Measurements from ENCODE around the gene FCN3. TPM values are rescaled to one million over a fixed set of nuclear protein-coding genes. Genes with fewer than 3 reads are reported as not detected.
A peak's percentile ranks its signal among the peaks of the same experiment; 100 is the strongest.

The FCN3 gene
- 0.22 TPM in 2 replicates for total RNA-seq (2021)
- long read RNA-seq, result 0 reads

GRCh38 chr1:27374362-27375086 is at the start of gene FCN3:
Gene FCN3, minus strand, starts transcription at chr1:27374824. Its CDS starts 6 bp downstream, at chr1:27374818.
- no peaks in the 10 kb centered on the region for H3K23me2 ChIP-seq (ENCODE audit: insufficient read length, low read depth, low read length, poor library complexity, severe bottlenecking)
- H4K5ac ChIP-seq (ENCODE audit: insufficient read length, low read depth, low read length), result peak within 1 kb of the TSS; percentile 75
- no peak within 1 kb of the TSS for H4K91ac ChIP-seq (ENCODE audit: insufficient read length, low read depth, low read length)
- no peak within 1 kb of the TSS for H3K4ac ChIP-seq (ENCODE audit: low read depth, low read length)
- no peak within 1 kb of the TSS for H2BK20ac ChIP-seq (ENCODE audit: low read depth, low read length, poor library complexity, severe bottlenecking)
- no peak within 1 kb of the TSS for H3K18ac ChIP-seq (ENCODE audit: insufficient read length, low read depth, low read length)
- WGBS (ENCODE audit: extremely low coverage, insufficient read length, low lambda C conversion rate), result no CpG with 5 or more reads among the region's 4 CpGs
- no peak for TF ChIP-seq CTCF (conservative IDR thresholded peaks at IDR 0.05)
- no peak within 1 kb of the TSS for H2AFZ ChIP-seq (ENCODE audit: low read length)
- no peak within 1 kb of the TSS for H3K4me2 ChIP-seq (ENCODE audit: insufficient read depth, insufficient read length, low read length)
- peaks cover 1% of the 10 kb centered on the region for H3K27me3 Mint-ChIP-seq (ENCODE audit: low read depth)
- no peak within 1 kb of the TSS for H2BK12ac ChIP-seq (ENCODE audit: insufficient read length, low read depth, low read length)
- no peak within 1 kb of the TSS for H3K9ac ChIP-seq (ENCODE audit: extremely low read depth, insufficient read length, low read length)
- no peak within 1 kb of the TSS for H2BK15ac ChIP-seq (ENCODE audit: low read depth, low read length)
- H2AK5ac ChIP-seq (ENCODE audit: insufficient read length, low read length), result no peak within 1 kb of the TSS
- no peak within 1 kb of the TSS for H3K56ac ChIP-seq (ENCODE audit: insufficient read length, low read depth, low read length)
- no peaks in the 10 kb centered on the region for H3K9me3 Mint-ChIP-seq
- peaks cover 4 to 19% of the 10 kb centered on the region in 2 experiments for H3K4me1 Mint-ChIP-seq
- no peak within 1 kb of the TSS for H2BK120ac ChIP-seq (ENCODE audit: low read depth, low read length, poor library complexity, severe bottlenecking)
- no peak within 1 kb of the TSS for H3K23ac ChIP-seq (ENCODE audit: insufficient read length, low read depth, low read length)
- H2BK5ac ChIP-seq (ENCODE audit: insufficient read length, low read length), result no peak within 1 kb of the TSS
- H3K79me1 ChIP-seq (ENCODE audit: insufficient read depth, low read depth, low read length, poor library complexity, severe bottlenecking), result no peaks in the 10 kb centered on the region
- H3K36me3 Mint-ChIP-seq (ENCODE audit: insufficient read depth in 1 of 3, low read depth in 3 of 3), result no peaks in the 10 kb centered on the region
- H3K4me1 ChIP-seq (ENCODE audit: insufficient read depth, low read length), result no peaks in the 10 kb centered on the region; the same call in 1 of the 2 replicates
- no peak within 1 kb of the TSS for H3T11ph ChIP-seq (ENCODE audit: low read length)
- H3K27ac ChIP-seq (ENCODE audit: insufficient read length, low read depth, low read length), result no peak within 1 kb of the TSS
- no peak within 1 kb of the TSS for H3K4me3 Mint-ChIP-seq
- H4K8ac ChIP-seq (replicated peaks; ENCODE audit: insufficient read length, low read depth, low read length), result no peak within 1 kb of the TSS
- H3K9me3 ChIP-seq (ENCODE audit: control insufficient read depth, low read depth, low read length), result no peaks in the 10 kb centered on the region
- no peak for DNase-seq
- H3K14ac ChIP-seq (ENCODE audit: insufficient read depth, low read length), result peak within 1 kb of the TSS; percentile 60
- H3K27ac Mint-ChIP-seq, result no peak within 1 kb of the TSS; a peak in 1 of 7 replicates
- no peaks in the 10 kb centered on the region for H3K27me3 ChIP-seq (ENCODE audit: insufficient read depth, low read length)
- H3K79me2 ChIP-seq (ENCODE audit: insufficient read depth, low read length), result no peaks in the 10 kb centered on the region
- no peaks in the 10 kb centered on the region for H4K20me1 ChIP-seq (ENCODE audit: control insufficient read depth, insufficient read depth, insufficient read length)

Data from H9 (cell line).